GM21515 (cell line): Measurements from ENCODE around the gene NCOA6.

Experiments
- ATAC-seq: cut with Tn5 transposase; IDR thresholded peaks from one replicate; pipeline ENCODE4 v1.9.1; 2021; ENCODE audit not compliant: unreplicated experiment

Gene NCOA6

DNA sequence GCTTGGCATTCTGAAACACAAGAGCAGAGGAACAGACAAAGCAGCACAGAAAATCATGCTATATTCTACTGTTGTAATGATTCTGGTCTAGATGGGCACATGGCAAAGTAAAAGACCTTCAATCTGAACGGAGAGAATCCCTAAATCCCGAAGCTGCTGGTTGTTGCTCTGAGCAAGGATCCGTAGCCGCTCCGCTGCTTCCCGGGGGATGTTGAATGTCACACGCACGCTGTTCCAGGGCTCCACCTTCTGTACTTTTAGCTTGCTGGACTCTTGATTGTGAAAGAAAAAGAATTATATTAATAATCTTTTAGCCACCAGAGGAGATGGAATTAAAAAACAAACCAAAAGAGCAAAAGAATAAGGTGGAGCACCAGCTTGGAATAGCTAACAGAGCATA, 49.3 kb downstream of the NCOA6 start:
- no peak for ATAC-seq

DNA sequence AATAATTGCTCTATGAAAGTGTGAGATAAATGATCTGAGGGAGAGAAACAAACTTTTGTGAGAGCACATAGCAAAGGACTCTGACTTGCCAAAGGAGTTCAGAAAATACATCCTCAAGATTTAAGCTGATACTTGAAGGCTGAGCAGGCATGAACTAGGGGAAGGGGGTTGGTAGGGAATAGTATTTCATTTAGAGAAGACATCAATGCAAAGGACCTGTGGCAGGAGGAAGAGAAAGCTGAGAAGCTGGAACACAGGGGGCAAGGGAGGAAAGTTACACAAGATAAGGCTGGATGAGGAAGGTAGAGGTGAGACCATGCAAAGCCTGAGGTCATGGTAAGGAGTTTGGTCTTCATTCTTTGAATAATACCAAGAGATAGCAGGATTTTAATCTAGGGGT, 50.6 kb downstream of the NCOA6 start:
- ATAC-seq, result no peak

DNA sequence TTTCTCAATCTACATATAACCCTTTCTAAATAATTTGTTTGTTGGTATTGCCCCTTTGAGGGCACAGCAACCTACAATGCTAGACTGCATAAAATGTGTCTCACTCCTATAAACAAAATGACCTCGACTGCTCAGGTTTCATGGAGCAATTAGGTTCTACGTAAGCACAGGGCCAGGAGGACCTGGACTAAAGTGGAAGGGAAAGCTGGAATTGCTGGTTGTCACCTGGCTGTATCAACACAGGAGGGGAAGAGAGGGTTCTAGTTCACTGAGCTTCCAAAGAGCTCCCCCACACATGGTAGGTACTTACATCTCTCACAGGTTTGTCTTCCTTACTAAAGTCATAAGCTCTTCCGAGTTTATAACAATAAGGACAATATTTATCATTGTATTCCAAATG, 51.0 kb downstream of the NCOA6 start:
- no peak for ATAC-seq

DNA sequence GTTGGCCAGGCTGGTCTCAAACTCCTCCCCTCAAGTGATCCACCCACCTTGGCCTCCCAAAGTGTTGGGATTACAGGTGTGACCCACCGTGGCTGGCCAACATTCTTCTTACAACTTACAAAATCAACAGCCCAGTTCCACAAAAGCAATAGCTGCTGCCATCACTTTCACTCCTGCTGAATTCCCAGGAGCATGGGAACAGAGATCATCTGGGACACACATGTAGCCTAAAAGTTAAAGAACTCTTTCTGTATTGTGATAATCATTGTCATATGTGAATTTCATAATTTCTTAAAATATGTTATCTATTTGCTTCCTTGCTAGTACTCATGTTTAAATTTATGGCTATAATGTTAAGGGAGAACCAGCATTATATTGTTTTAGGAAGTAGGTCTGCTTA, 51.7 kb downstream of the NCOA6 start:
- ATAC-seq, result no peak

DNA sequence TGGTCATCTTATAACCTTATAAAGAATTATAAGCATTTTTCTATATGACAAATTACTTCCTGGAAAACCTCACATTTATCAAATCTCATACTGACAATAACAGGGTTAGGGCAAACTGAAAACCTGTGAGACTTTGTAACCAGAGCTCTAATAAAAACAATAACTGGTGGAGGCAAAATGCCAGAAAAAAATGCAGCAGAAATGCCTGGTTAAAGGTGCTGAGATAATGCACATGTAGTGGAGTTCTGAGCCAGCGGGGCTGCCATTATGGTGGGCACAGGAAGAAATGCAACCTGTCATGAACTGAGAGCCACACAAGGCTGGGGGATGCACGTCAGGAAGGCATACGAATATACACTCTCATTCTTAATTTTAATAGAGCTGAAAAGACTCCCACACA, 53.0 kb downstream of the NCOA6 start:
- no peak for ATAC-seq

DNA sequence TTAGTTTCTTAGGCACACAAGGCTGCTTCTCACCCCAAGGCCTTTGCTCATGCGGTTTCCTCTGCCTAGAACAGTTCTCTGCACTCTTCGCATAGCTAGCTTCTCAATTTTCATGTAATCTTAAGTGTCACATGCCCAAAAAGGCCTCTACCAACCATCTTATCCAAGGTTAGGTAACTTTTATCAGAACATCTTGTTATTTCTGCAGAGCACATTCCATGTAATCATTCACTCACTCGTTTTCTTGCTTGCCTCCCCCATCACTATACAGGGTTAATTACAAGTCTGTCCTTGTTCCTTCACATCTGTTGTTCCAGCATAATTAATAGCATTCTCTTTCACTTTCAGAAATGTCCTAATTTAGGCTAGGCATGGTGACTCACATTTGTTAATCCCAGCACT, 53.8 kb downstream of the NCOA6 start:
- no peak for ATAC-seq

DNA sequence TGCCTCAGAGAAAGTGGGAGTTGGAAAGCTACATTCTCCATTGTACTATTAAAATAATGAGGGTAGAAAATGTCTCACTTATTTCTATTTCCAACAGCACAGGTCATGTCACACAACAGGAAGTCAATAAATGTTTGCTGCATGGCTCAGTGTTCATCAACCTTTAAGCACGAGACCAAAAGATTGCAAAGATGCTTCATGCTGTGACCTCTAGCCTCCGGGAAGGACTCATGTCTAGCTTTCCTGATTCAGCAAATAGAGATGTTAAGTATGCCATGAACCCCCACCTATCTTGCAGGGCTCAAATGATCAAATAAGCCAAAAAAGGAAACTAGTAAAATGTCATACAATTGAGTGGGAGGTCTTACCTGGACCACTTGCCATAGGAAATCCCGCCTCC, 57.4 kb downstream of the NCOA6 start:
- ATAC-seq, result no peak

DNA sequence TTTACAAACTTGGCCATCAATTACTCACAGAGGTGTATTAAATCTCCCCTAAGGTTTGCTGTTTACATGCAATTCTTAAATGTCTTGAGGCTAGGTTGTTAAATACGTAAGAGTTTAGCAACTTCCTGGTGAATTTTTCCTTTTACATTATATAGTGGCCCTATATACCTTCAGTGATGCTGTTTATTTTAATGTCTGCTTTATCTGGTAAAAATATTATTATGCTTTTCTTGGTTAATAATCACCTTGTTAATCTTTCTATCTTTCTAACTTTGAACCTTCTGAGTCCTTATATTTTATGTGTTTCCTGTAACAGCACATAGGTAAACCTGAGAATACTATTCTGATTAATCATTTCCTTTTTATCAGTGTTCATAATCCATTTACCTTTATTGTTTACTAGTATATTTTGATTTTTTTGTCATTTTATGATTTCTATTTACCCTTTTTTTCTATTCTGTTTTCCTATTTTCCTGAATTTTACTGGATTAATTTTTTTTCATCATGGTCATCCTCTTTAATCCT, 63.4 kb downstream of the NCOA6 start:
- no peak for ATAC-seq

DNA sequence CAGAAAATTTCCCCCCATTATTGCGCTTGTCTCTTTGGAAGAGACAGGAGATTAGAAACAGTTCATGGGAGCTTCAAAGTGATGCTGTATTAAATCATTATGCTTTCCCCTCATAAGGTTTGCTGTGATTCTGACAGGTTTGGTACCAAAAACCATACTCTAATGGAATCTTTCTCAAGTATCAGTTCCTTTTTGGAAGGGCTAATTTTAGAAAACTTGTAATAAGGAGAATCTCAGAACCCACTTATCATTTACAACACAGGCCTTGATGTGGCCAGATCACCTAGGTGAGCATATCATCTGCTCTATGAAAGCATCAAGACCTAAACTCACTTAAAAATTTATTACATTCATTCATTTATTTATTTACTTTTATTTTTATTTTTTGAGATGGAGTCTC, 70.1 kb downstream of the NCOA6 start:
- no peak for ATAC-seq

DNA sequence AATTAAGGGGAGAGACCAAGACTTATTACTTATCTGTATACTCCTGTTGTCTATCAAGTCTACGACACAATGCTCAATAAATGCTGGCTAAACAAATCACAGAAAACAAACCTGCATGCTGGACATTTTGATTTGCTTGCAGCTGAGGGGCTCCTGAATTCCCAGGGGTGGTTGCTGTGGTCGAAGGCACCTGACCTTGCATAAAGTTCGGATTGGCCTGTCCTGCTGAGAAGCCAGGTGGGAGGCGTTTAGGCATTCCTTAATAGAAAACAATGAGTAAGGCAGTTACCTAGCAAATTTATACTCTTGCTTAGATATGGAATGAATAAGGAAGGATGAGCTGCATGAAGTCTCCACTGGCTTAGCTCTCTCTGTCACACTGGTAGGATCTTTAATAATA, 70.8 kb downstream of the NCOA6 start:
- ATAC-seq, result no peak

DNA sequence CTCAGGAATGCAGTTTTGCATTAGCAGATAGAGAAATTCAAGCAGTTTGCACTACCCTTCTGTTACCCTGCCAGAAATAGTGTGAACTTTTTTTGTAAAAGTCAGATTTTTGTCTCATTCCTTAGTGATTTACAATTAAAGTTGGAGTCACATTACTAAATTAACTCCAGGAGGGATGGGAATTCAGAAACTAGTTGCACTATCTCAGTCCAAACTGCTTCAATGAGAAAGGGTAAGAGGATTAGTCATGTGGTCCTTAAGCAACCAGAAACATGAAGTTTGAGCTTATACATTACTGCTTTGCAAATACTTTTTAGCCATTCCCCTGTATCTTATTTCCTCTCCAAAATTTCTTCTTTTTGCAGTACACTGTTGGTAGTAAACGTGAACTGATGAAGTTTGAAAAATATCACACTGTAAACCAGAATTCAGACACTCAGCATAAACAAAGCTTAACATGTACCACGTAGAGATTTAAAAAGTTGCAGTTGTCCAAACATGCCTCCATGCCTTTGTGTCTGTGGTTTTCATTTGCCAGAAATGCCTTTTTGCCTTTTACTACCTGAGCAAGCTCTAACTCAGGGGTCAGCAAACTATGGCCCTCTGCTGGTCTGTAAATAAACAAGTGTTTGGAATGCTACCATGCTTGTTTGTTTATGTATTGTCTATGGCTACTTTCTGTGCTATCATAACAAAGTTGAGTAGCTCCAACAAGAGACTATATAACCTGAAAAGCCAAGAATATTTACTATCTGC, 71.6 kb downstream of the NCOA6 start:
- no peak for ATAC-seq

DNA sequence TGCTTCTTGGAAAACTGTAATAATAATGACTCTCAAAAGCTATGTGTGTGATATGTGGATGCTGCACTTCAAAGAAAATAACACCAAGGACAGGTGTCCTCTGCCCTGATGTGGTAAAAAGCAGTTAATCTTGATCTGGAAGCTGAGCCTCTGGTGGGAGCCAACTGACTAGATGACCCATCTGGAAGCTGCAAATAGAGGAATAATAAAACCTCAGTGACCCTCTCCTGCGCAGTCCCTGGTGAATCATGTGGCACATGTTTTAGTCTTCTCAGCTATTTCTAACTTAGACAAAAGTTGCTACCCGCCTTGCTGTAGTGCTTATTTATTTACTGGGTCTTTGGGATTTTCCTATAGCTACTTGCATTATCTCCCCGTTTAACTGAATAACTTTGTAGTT, 74.0 kb downstream of the NCOA6 start:
- ATAC-seq, result no peak

DNA sequence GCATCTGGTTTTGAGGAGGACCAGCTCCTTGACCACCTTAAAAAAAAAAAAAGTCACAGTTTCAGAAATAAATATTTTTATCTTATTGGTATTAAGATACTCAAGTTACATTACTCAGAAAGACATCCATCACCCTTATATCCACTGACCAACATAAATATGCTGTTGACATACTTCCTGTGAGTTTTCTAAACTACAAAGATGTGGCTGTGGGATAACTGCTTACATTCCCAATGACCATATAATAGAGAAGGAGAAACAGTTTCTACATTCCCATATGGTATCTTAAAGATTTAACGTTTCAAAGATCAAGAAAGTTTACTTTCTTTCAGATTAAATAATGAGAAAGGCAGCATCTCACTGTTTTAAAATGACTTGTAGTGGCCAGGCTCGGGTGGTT, 75.0 kb downstream of the NCOA6 start:
- no peak for ATAC-seq

DNA sequence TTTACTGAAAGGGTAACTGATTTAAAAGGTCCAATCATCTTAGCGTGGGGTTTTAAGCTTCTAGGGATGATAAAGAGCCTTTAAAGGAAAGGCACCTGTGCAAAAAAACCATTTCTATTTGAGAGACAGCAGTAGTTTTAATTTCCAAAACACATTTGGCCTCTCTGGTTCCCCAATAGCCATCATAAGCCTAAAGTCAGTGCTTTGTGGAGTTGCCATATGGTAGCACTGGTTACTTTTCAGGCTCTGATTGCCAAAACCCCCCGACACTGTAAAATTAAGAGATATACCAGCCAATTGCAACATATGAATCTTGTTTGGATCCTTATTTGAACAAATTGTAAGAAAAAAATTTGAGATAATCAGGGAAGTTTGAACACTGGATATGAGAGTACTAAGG, 76.7 kb downstream of the NCOA6 start:
- ATAC-seq, result no peak

DNA sequence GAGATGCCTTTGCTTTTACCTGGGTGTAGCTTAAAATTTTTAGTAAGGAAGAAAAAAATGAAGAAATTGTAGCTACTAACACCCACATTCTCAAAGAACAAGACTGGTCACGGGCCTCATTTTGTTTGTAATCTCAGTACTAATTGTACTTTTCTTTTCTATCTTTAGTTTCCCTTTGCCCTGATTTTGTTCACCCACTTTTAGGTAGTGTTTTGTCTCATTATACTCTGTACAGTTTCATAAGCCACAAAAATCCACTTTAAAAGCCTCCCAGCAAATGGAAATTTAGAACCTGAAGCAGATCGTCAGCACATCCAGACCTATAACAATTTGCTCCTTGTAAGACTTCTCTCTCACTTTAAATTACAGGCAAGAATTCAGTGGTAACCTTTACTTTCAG, 78.0 kb downstream of the NCOA6 start:
- ATAC-seq, result no peak

DNA sequence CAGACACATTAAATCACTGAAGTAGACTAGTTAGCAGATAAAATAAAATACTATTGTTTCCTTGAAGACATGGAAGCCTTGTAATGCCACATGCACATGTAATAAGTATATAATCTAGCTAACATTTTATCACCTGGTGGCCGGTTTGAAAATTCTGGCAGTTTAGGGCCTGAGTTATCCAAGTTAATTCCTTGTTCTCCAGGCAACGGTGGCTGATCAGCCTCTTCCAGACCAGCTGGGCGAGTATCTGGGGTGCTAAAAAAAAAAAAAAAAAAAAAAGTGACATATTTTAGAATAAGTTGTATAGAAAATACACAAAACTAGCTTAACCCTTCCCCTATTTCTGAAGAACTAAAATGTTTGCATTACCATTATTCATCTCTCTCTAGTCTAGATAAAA, 78.8 kb downstream of the NCOA6 start:
- ATAC-seq, result no peak

DNA sequence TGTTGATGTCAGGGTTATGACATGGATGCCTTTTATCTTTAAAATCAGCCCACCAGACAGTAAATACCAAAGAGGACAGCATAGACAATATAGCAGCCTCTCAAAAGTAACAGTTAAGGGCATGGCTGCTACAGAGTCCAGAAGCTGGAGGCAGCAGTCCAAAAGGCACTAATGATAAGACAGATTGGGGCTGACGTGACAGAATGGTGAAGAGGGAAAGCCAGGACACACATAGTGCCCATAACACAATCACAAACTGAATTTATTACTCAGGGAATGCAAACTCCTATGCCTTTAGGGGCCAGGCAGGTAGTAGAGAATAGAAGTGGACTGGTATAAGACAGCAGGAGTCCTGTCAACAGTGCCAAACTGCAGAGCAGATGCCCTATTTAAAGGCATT, 80.6 kb downstream of the NCOA6 start:
- no peak for ATAC-seq

DNA sequence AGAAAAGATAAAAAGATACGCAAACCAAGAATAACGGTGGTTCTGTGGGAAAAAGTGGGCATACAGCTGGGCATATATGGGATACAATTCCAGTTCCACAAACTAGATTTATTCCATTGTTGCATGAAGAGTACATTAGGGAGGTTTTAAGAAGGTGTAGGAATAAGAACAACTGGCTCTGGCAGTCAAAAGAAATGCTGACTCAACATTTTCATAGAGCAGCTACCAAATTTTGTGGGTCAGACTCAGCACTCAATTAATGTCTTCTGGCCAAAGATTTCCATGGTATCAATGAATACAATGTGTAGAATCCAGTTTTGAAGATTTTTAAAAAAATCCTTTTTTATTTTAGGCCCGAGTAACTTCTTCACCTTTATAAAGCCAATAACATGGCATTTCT, 81.1 kb downstream of the NCOA6 start:
- no peak for ATAC-seq

DNA sequence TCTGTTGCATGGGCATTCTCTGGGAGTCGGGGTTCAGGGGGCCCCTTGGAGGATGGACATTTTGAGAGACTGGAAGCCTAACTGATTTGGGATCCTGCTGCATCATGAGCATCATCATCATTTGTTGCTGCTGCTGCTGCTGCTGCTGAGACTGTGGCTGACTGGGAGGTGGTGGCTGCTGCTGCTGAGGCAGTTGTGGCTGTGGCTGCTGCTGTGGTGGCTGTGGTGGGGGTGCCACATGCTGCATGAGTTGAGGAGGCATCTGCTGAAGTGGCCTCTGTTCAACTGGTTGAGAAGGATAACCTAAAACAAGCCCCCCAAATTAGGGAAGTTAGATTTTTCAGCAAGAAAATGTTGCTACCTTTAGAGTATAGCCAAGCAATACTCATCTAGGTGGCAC, 82.4 kb downstream of the NCOA6 start:
- ATAC-seq, result no peak

DNA sequence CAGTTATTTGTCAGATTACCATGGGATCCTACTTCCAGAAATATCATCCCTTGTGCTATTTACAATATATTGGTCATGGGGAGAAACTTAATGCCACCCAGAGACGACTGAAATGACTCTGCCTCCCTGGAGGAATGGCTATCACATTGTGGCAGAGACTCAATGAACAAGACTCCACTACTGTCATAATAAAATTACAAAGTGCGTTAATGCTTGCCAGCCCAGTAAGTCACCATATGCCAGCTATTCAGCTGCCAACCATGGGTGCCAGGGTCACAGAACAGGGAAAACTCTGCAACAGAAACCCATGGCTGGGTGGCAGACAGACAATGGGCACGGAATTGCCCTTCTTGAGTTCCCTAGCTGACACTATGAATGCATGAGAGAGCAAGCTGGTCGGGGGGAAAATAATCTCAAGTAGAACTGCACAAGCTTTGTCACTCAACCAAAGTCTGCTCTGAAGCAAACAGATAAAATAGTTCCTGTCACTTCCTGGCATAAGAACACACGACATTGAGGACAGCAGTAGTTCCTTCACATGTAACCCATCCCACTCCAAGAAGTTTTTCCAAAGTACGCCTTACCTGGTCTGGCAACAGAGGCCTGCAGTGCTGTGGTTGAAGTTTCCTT, 89.2 kb downstream of the NCOA6 start:
- ATAC-seq, result no peak

DNA sequence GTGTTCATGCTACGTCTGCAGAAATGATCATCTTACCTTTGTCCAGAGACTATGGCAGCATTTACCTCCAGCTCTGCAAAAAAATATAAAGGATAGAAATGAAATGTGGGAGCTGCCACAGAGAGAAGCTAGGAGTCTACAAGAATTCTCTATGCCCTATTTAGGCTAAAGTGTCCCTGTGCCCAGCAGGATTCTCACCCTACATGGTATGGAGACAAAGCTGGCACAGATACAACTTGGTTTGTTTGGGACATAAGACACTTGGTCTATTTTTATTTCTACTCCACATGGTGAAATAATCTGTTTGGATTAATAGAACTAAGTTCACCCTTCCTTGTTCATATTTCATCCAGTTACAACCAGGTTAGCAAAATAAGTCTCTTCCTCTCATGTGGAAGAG, 92.9 kb downstream of the NCOA6 start:
- no peak for ATAC-seq

DNA sequence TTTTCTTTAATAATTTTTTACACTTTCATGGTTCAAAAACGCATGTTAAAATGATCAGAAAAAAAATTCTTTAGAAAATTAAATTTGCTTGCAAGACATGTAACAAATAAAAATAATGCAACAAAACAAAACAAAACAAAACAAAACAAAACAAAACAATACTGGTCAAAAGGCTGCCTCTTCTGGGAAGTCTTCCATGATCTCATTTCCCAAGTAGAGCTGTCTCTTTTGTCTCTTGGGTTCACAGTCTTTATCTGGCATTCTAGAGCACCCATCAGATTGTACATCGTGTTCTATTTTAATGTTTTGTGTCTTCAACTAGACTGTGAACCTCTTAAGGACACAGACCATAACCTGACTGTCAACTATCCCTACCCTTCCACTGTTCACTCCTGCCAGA, 96.0 kb downstream of the NCOA6 start:
- no peak for ATAC-seq

DNA sequence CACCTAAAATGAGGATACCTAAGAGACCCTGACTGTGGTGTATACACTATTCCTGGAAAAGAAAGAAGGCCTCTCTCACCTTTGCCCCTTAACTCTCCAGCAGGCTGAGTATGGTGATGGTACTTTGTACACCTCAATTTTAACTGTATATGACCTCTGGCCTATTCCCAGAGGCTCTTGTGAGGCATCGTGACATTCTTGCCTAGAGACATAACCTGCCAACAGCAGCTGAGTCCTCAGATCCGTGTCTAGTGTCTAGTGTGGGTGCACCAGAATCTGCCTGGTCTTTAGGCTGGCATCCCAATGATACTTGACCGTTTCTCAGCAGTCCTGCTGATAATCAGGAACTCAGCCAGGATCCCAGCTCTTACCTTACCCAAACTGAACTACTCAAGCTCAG, 101.3 kb downstream of the NCOA6 start:
- ATAC-seq, result no peak
